Hepatocyte (in vitro differentiated cells): Measurements from ENCODE around the gene ALDH1L1.

ENCODE experiments used
- CTCF ChIP-seq: fragments of 200-600 bp; sonication (generic); IDR thresholded peaks from 2 replicates; pipeline ENCODE4 v1.5.1; 2016; ENCODE audit warnings: antibody characterized with exemption, mild to moderate bottlenecking; ENCODE audit not compliant: poor library complexity
- EZH2 ChIP-seq: fragments of 200-600 bp; sonication (generic); IDR thresholded peaks from 2 replicates; pipeline ENCODE4 v1.6.1; 2016; ENCODE audit warnings: antibody characterized with exemption, mild to moderate bottlenecking, borderline replicate concordance
- EZH2phosphoT487 ChIP-seq: fragments of 200-600 bp; sonication (generic); IDR thresholded peaks from one replicate; pipeline ENCODE4 v1.6.1; 2018; ENCODE audit warnings: antibody characterized with exemption, mild to moderate bottlenecking, low read depth, moderate library complexity; ENCODE audit not compliant: unreplicated experiment, severe bottlenecking

DNA sequence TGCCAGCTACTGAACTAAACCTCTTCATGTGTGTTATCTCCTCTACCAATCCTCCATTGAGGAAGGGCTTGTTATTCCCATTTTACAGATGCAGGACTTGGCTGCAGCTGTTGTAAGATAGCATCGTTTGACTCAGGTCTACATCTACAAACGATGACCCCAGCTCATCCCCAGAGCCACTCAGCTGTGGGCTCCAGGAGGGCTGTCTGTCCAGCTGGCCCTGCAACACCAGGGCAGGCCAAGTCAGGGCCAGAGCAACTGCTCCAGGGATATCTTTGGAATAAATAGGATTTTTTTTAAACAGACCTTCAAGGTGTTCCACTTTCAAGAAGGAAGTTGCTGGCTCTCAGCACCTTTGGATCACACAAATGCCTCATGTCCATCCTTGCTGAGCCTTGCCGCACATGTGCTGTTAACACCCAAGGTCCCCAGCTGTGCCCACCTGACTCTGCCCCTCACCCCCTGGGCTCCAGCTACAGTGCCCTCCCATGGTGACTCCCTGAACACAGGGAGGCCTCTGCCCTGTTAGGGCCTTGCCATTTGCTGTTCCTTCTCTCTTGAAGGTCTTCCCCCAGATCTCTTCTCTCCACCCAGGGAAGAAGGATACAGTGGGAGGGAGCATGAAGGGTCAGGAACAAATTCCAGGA lies 31.0 kb downstream of the ALDH1L1 start:
- TF ChIP-seq CTCF (no peak), EZH2phosphoT487 (no peak), EZH2 (no peak)
